PFSK-1 (cell line): Measurements from ENCODE around the gene C11orf91.

Experiments used
- POLR2AphosphoS5 ChIP-seq: IDR thresholded peaks from 2 replicates; pipeline ENCODE4 v1.6.1; 2012; ENCODE audit warnings: low read depth, mild to moderate bottlenecking, control low read depth, low read length, moderate library complexity
- REST ChIP-seq, 2 experiments: IDR thresholded peaks; 2 replicates each; pipeline versions ENCODE4 v1.6.1 to v1.8.0; 2011 to 2012; ENCODE audit warnings: low read depth in 2 of 2, low read length in 2 of 2, control low read depth in 1 of 2, inconsistent platforms in 1 of 2, mild to moderate bottlenecking in 1 of 2, moderate library complexity in 1 of 2; ENCODE audit not compliant: insufficient read depth in 1 of 2
- SIN3A ChIP-seq: IDR thresholded peaks from 2 replicates; pipeline ENCODE4 v1.6.1; 2012; ENCODE audit warnings: mild to moderate bottlenecking, low read length, moderate library complexity, borderline replicate concordance; ENCODE audit not compliant: insufficient read depth
- TAF1 ChIP-seq: IDR thresholded peaks from 2 replicates; pipeline ENCODE4 v1.6.1; 2012; ENCODE audit warnings: low read length, control low read depth, borderline replicate concordance; ENCODE audit not compliant: insufficient read depth

DNA sequence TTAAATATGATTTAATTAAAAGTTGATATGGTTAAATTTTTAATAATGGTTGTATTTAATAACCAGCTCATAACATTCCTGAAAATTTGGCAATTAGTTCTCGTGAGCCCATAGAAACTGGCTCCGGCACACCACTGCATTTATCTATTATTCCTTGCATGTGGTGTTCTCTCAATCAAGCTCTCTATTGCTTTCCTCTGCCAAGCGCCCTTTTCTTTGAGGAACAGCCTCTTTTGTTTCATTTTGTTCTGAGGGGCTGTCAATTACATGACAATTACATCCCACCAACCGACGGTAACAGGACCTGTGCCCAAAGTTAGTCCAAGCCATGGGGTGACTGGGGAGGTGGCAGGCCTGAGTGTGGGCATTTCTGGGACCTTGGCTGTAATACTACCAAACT is 8.1 kb downstream of the C11orf91 start:
- TF ChIP-seq TAF1 (no peak), SIN3A (no peak), POLR2AphosphoS5 (no peak), REST (IDR thresholded peaks at IDR 0.05; ENCODE audit: insufficient read depth in 1 of 2, low read depth in 2 of 2, low read length in 2 of 2) (no peak)
